Liver (tissue), 9 donors: ENCODE results near the gene MPHOSPH6. TPM values are rescaled to one million over a fixed set of nuclear protein-coding genes. Genes with fewer than 3 reads are reported as not detected.

Source experiments
- DNase-seq: peaks from one replicate; pipeline ENCODE4 v3.0.0-alpha.2; 2017; ENCODE audit warnings: low spot score
- H3K27ac ChIP-seq, 2 donors: one replicate each; pipeline ENCODE4 v1.7.0; 2013; ENCODE audit warnings: inconsistent platforms in 2 of 2, low read length in 2 of 2, control low read depth in 1 of 2, low read depth in 1 of 2, mild to moderate bottlenecking in 1 of 2
- H3K27me3 ChIP-seq, 4 donors: one replicate each; pipeline versions ENCODE4 v1.6.1 to v1.7.0; 2013; ENCODE audit warnings: low read length in 3 of 4, inconsistent platforms in 1 of 4, mild to moderate bottlenecking in 1 of 4, moderate library complexity in 1 of 4; ENCODE audit not compliant: control insufficient read depth in 4 of 4, insufficient read depth in 4 of 4
- H3K36me3 ChIP-seq, 4 donors: one replicate each; pipeline versions ENCODE4 v1.6.1 to v1.7.0; 2013; ENCODE audit warnings: low read length in 3 of 4, mild to moderate bottlenecking in 3 of 4, low read depth in 1 of 4, moderate library complexity in 1 of 4; ENCODE audit not compliant: control insufficient read depth in 4 of 4, insufficient read depth in 3 of 4
- H3K4me1 ChIP-seq, 4 donors: one replicate each; pipeline versions ENCODE4 v1.6.1 to v1.7.0; 2013; ENCODE audit warnings: low read length in 3 of 4, mild to moderate bottlenecking in 3 of 4, moderate library complexity in 1 of 4; ENCODE audit not compliant: control insufficient read depth in 4 of 4, insufficient read depth in 4 of 4
- H3K4me3 ChIP-seq, 3 donors: one replicate each; pipeline versions ENCODE4 v1.6.1 to v1.7.0; 2013; ENCODE audit warnings: low read length in 3 of 3, control low read depth in 1 of 3, low read depth in 1 of 3, mild to moderate bottlenecking in 1 of 3
- H3K9ac ChIP-seq, 2 donors: one replicate each; pipeline ENCODE4 v1.7.0; 2013; ENCODE audit warnings: low read length in 2 of 2, mild to moderate bottlenecking in 2 of 2, moderate library complexity in 2 of 2, control low read depth in 1 of 2, low read depth in 1 of 2
- H3K9me3 ChIP-seq, 4 donors: one replicate each; pipeline versions ENCODE4 v1.6.1 to v1.7.0; 2013; ENCODE audit warnings: low read length in 3 of 4; ENCODE audit not compliant: control insufficient read depth in 4 of 4
- EGR1 ChIP-seq, 2 donors: IDR thresholded peaks; 2 replicates each; pipeline ENCODE4 v1.6.1; 2016 to 2018; ENCODE audit warnings: antibody characterized with exemption in 2 of 2, low read depth in 2 of 2
- FOXA1 ChIP-seq: IDR thresholded peaks from 2 replicates; pipeline ENCODE4 v1.6.1; 2016; ENCODE audit warnings: antibody characterized with exemption
- FOXA2 ChIP-seq: IDR thresholded peaks from 2 replicates; pipeline ENCODE4 v1.6.1; 2016; ENCODE audit warnings: antibody characterized with exemption
- GABPA ChIP-seq, 2 donors: IDR thresholded peaks in 1 of 2; conservative IDR thresholded peaks in 1 of 2; 2 replicates each; pipeline ENCODE4 v1.6.1; 2016; ENCODE audit warnings: antibody characterized with exemption in 2 of 2, mild to moderate bottlenecking in 1 of 2, moderate library complexity in 1 of 2
- HNF4A ChIP-seq, 2 donors: conservative IDR thresholded peaks; 2 replicates each; pipeline ENCODE4 v1.6.1; 2016; ENCODE audit warnings: antibody characterized with exemption in 2 of 2, mild to moderate bottlenecking in 2 of 2
- HNF4G ChIP-seq: IDR thresholded peaks from 2 replicates; pipeline ENCODE4 v1.6.1; 2016; ENCODE audit warnings: antibody characterized with exemption
- JUND ChIP-seq, 2 donors: IDR thresholded peaks; 2 replicates each; pipeline ENCODE4 v1.6.1; 2016; ENCODE audit warnings: antibody characterized with exemption in 2 of 2
- NR2F2 ChIP-seq: IDR thresholded peaks from 2 replicates; pipeline ENCODE4 v1.6.1; 2016; ENCODE audit warnings: antibody characterized with exemption
- RAD21 ChIP-seq, 2 donors: IDR thresholded peaks; 2 replicates each; pipeline ENCODE4 v1.6.1; 2016; ENCODE audit warnings: antibody characterized with exemption in 2 of 2, mild to moderate bottlenecking in 2 of 2
- RXRA ChIP-seq, 2 donors: IDR thresholded peaks; 2 replicates each; pipeline ENCODE4 v1.6.1; 2017 to 2018; ENCODE audit warnings: antibody characterized with exemption in 2 of 2, mild to moderate bottlenecking in 1 of 2
- SP1 ChIP-seq: IDR thresholded peaks from 2 replicates; pipeline ENCODE4 v1.6.1; 2018; ENCODE audit warnings: antibody characterized with exemption, mild to moderate bottlenecking
- TAF1 ChIP-seq: conservative IDR thresholded peaks from 2 replicates; pipeline ENCODE4 v1.6.1; 2016; ENCODE audit warnings: antibody characterized with exemption, mild to moderate bottlenecking
- YY1 ChIP-seq: IDR thresholded peaks from 2 replicates; pipeline ENCODE4 v1.6.1; 2016; ENCODE audit warnings: antibody characterized with exemption, mild to moderate bottlenecking
- WGBS: extraction: QIAGEN DNeasy Blood & Tissue Kit; methylation state at CpG from one replicate; pipeline ENCODE4 v1.1.7; 2013; 5-methylcytosine and 5-hydroxymethylcytosine counted together
- polyA plus RNA-seq, 2 donors: library from polyadenylated mRNA; stranded (reverse) in 1 of 2; unstranded in 1 of 2; fragments of 200-250 nt in 1 of 2; fragments of >200 nt in 1 of 2; fragmentation: Nextera tagmentation in 1 of 2; extraction: Ambion mirVana in 1 of 2; gene quantifications; one replicate each; pipeline versions ENCODE4 v1.2.1 to v1.2.3, GENCODE V29; 2013 to 2015
- total RNA-seq, 2 donors: library from RNA; depleted of rRNA; stranded (reverse); fragments of >200 nt; gene quantifications; one replicate each; pipeline ENCODE4 v1.2.3, GENCODE V29; 2014
- TF ChIP-seq, protein P1 (sequence below): IDR thresholded peaks from 2 replicates; pipeline ENCODE4 v1.6.1; 2016; ENCODE audit warnings: antibody characterized with exemption
- TF ChIP-seq, protein P2 (sequence below): IDR thresholded peaks from 2 replicates; pipeline ENCODE4 v1.6.1; 2016; ENCODE audit warnings: antibody characterized with exemption
- TF ChIP-seq, protein P3 (sequence below): fragments of 150-350 bp; IDR thresholded peaks from 2 replicates; pipeline ENCODE4 v1.5.1; 2017; ENCODE audit warnings: improper control_type of control experiment, low read depth, low read length; ENCODE audit not compliant: missing input control
- TF ChIP-seq, protein P4 (sequence below): IDR thresholded peaks from 2 replicates; pipeline ENCODE4 v1.6.1; 2016; ENCODE audit warnings: antibody characterized with exemption
- TF ChIP-seq, protein P5 (sequence below): IDR thresholded peaks from 2 replicates; pipeline ENCODE4 v1.6.1; 2016; ENCODE audit warnings: antibody characterized with exemption, mild to moderate bottlenecking
- donor health status: healthy.
- donor health status: healthy.
- donor health status: healthy.
- donor health status: healthy.
- donor health status: healthy.

Gene MPHOSPH6
- total and polyA plus RNA-seq, 4 donors: 7.3 to 15.1 (median 11.3) TPM

DNA sequence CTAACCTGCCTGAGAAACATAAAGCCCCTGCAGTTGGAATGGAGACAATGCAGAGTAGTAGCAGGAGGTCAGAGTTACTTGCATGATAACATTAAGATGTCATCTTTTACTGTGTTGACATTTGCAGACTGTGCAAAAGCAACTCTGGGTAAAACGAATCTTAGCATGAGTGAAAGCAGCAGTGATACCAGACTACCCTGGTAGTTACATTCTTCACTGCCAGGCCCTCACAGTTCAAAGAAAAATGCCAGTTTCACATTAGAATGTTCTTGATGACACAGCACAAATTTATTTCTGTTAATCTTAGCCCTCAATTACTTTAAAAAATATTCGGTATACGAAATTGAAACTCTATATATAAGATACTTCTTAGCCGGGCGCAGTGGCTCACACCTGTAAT lies 12.2 kb downstream of the MPHOSPH6 start:
- no peak overlapping the region for H3K27ac ChIP-seq
- no peak overlapping the region for H3K4me3 ChIP-seq
- 89% methylated on average over 5 of the region's 5 CpGs for WGBS
- H3K9me3 ChIP-seq: no peaks in the 10 kb centered on the region
- no peak for DNase-seq
- TF ChIP-seq EGR1 (IDR thresholded peaks at IDR 0.05; ENCODE audit: low read depth in 2 of 2) (no peak), YY1 (no peak), FOXA1 (no peak), TAF1 (no peak), JUND (IDR thresholded peaks at IDR 0.05) (no peak), NR2F2 (no peak), GABPA (IDR thresholded peaks at IDR 0.05 in 1 of 2, conservative IDR thresholded peaks at IDR 0.05 in 1 of 2) (no peak), RAD21 (IDR thresholded peaks at IDR 0.05) (no peak), RXRA (IDR thresholded peaks at IDR 0.05) (no peak), HNF4G (no peak), SP1 (no peak)
- TF ChIP-seq, protein P1, sequence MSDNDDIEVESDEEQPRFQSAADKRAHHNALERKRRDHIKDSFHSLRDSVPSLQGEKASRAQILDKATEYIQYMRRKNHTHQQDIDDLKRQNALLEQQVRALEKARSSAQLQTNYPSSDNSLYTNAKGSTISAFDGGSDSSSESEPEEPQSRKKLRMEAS: no peak
- TF ChIP-seq, protein P2, sequence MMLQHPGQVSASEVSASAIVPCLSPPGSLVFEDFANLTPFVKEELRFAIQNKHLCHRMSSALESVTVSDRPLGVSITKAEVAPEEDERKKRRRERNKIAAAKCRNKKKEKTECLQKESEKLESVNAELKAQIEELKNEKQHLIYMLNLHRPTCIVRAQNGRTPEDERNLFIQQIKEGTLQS: no peak
- TF ChIP-seq, protein P3, sequence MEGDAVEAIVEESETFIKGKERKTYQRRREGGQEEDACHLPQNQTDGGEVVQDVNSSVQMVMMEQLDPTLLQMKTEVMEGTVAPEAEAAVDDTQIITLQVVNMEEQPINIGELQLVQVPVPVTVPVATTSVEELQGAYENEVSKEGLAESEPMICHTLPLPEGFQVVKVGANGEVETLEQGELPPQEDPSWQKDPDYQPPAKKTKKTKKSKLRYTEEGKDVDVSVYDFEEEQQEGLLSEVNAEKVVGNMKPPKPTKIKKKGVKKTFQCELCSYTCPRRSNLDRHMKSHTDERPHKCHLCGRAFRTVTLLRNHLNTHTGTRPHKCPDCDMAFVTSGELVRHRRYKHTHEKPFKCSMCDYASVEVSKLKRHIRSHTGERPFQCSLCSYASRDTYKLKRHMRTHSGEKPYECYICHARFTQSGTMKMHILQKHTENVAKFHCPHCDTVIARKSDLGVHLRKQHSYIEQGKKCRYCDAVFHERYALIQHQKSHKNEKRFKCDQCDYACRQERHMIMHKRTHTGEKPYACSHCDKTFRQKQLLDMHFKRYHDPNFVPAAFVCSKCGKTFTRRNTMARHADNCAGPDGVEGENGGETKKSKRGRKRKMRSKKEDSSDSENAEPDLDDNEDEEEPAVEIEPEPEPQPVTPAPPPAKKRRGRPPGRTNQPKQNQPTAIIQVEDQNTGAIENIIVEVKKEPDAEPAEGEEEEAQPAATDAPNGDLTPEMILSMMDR: no peak
- TF ChIP-seq, protein P4, sequence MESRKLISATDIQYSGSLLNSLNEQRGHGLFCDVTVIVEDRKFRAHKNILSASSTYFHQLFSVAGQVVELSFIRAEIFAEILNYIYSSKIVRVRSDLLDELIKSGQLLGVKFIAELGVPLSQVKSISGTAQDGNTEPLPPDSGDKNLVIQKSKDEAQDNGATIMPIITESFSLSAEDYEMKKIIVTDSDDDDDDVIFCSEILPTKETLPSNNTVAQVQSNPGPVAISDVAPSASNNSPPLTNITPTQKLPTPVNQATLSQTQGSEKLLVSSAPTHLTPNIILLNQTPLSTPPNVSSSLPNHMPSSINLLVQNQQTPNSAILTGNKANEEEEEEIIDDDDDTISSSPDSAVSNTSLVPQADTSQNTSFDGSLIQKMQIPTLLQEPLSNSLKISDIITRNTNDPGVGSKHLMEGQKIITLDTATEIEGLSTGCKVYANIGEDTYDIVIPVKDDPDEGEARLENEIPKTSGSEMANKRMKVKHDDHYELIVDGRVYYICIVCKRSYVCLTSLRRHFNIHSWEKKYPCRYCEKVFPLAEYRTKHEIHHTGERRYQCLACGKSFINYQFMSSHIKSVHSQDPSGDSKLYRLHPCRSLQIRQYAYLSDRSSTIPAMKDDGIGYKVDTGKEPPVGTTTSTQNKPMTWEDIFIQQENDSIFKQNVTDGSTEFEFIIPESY: no peak
- peaks cover 3 to 23% (median 13%) of the 10 kb centered on the region in 4 donors for H3K36me3 ChIP-seq
- H3K27me3 ChIP-seq: no peaks in the 10 kb centered on the region
- H3K9ac ChIP-seq: no peak overlapping the region
- H3K4me1 ChIP-seq: no peaks in the 10 kb centered on the region

DNA sequence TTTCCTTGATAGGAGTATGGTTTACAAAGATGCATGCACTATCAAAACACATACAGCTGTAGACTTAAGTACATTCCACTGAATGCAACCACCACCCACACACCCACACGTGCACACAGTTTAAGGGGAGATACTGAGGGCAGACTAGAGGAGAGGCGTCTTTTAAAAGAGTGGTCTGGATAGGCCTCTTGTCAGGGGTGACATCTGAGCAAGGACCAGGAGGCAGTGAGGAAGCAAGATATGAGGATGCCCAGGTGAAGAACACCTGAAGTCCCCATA lies 12.6 kb downstream of the MPHOSPH6 start:
- Histone ChIP-seq H3K4me1 (no peaks in the 10 kb centered on the region), H3K9ac (no peak overlapping the region), H3K36me3 (peaks cover 3 to 23% (median 9%) of the 10 kb centered on the region in 4 donors), H3K4me3 (no peak overlapping the region), H3K27me3 (no peaks in the 10 kb centered on the region), H3K9me3 (no peaks in the 10 kb centered on the region), H3K27ac (no peak overlapping the region)
- 73% methylated on average over 2 of the region's 2 CpGs for WGBS
- TF ChIP-seq, protein P5, sequence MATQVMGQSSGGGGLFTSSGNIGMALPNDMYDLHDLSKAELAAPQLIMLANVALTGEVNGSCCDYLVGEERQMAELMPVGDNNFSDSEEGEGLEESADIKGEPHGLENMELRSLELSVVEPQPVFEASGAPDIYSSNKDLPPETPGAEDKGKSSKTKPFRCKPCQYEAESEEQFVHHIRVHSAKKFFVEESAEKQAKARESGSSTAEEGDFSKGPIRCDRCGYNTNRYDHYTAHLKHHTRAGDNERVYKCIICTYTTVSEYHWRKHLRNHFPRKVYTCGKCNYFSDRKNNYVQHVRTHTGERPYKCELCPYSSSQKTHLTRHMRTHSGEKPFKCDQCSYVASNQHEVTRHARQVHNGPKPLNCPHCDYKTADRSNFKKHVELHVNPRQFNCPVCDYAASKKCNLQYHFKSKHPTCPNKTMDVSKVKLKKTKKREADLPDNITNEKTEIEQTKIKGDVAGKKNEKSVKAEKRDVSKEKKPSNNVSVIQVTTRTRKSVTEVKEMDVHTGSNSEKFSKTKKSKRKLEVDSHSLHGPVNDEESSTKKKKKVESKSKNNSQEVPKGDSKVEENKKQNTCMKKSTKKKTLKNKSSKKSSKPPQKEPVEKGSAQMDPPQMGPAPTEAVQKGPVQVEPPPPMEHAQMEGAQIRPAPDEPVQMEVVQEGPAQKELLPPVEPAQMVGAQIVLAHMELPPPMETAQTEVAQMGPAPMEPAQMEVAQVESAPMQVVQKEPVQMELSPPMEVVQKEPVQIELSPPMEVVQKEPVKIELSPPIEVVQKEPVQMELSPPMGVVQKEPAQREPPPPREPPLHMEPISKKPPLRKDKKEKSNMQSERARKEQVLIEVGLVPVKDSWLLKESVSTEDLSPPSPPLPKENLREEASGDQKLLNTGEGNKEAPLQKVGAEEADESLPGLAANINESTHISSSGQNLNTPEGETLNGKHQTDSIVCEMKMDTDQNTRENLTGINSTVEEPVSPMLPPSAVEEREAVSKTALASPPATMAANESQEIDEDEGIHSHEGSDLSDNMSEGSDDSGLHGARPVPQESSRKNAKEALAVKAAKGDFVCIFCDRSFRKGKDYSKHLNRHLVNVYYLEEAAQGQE: no peak
- no peak for TF ChIP-seq NR2F2
- no peak for TF ChIP-seq SP1
- TF ChIP-seq, protein P3: no peak
- TF ChIP-seq EGR1 (IDR thresholded peaks at IDR 0.05; ENCODE audit: low read depth in 2 of 2): no peak
- TF ChIP-seq, protein P2: no peak
- no peak for TF ChIP-seq JUND (IDR thresholded peaks at IDR 0.05)
- no peak for TF ChIP-seq YY1
- no peak for TF ChIP-seq RXRA (IDR thresholded peaks at IDR 0.05)
- no peak for TF ChIP-seq RAD21 (IDR thresholded peaks at IDR 0.05)
- TF ChIP-seq, protein P4: no peak
- TF ChIP-seq GABPA (IDR thresholded peaks at IDR 0.05 in 1 of 2, conservative IDR thresholded peaks at IDR 0.05 in 1 of 2): no peak
- no peak for TF ChIP-seq FOXA2
- no peak for TF ChIP-seq HNF4G
- TF ChIP-seq HNF4A (conservative IDR thresholded peaks at IDR 0.05): no peak
- DNase-seq: no peak
